AG08396 (cell line): ENCODE results near the gene CYB5B.

Experiments used
- DNase-seq: peaks from one replicate; pipeline ENCODE4 v3.0.0; 2012; ENCODE audit warnings: low spot score, mixed read lengths

The CYB5B gene, protein sequence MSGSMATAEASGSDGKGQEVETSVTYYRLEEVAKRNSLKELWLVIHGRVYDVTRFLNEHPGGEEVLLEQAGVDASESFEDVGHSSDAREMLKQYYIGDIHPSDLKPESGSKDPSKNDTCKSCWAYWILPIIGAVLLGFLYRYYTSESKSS

DNA sequence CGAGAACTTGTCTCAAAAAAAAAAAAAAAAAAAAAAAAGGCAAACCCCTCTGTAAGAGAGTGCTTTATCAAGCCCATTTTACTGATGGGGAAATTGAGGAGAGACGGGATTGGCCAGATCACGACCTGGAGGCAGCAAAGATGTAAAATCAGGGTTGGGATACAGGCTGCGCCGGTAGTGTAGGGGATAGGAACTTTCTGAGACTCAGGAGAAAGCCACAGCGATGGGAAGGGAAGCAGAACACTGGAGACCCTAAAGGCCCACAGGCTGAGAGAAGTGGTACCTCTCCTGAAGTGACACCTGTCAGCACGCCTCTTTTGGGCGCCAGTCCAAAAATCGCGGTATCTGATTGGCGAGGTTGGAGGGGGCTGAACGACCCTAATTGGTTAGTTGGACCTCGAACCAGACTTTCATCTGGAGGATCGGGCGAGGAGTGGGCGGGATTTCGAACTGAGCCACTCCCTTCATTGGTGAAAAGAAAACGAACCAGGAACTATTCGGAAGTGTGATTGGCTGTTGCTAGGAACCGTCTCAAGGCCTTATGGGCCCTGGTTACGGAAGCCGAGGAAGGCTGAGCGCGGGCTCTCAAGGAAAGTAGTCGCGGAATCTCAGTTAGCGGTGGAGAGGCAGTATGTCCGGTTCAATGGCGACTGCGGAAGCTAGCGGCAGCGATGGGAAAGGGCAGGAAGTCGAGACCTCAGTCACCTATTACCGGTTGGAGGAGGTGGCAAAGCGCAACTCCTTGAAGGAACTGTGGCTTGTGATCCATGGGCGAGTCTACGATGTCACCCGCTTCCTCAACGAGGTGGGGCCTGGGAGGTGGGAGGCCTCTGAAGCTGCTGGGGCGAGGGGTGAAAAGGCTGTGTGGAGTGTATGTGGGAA, at the start of gene CYB5B:
Gene CYB5B (plus strand): TSS at position 567 of the 882 bp plus-strand sequence. CDS start 65 bp downstream, at position 632.
- peak; percentile 92 for DNase-seq

DNA sequence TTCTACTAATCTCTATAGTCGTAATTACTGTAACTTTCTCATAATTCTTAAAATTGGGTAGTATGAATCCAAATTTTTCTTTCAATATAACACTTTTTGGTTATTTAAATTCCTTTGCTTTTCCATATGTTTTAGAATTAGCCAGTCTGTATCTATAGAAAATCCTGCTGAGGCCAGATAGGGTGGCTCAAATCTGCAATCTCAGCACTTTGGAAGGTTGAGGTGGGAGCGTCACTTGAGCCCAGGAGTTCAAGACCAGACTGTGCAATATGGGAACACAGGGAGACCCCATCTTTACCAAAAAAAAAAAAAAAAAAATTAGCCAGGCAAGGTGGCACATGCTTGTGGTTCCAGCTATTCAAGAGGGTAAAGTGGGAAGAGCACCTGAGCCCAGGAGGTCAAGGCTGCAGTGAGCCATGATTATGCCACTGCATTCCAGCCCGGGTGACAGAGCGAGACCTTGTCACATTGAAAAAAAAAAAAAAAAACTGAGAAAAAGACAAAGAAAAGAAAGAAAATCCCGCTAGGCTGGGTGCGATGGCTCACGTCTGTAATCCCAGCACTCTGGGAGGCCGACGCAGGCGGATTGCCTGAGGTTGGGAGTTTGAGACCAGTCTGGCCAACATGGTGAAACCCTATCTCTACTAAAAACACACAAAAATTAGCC, 47.9 kb upstream of the CYB5B start:
- no peak for DNase-seq

DNA sequence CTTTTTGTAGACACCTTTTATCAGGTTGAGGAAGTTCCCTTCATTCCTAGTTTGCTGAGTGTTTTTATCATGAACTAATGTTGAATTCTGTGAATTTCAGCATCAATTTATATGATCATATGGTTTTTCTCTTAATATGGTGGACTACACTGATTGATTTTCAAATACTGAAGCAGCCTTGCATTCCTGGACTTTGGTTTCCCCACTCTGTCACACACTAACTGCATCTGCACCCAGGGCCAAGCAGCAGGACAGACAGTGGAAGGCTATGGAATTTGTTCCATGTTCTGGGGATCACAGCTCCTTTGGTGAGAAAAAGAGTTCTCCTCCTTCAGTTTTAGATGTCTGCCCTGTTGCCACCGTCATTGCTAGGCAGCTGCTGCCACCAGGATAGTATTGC, 46.4 kb upstream of the CYB5B start:
- DNase-seq, result no peak

DNA sequence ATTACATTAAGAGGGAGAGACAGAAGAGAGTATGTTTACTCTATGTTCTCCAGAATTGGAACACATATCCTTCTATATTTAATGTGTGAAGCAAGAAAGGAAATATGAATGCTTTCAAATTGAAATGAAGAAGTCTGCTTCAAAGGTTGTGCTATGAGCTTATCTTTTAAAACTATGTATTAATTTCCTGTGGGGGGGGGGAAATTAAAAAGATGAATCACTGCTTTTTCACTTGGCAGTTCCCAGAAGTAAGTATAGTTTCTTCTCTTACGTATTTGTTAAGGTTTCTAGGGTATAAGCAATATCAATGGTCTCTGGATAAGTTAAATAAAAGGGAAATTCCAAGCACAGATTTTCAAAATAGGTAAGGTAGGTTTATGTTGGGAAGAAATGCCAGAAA, 45.7 kb upstream of the CYB5B start:
- DNase-seq, result no peak

DNA sequence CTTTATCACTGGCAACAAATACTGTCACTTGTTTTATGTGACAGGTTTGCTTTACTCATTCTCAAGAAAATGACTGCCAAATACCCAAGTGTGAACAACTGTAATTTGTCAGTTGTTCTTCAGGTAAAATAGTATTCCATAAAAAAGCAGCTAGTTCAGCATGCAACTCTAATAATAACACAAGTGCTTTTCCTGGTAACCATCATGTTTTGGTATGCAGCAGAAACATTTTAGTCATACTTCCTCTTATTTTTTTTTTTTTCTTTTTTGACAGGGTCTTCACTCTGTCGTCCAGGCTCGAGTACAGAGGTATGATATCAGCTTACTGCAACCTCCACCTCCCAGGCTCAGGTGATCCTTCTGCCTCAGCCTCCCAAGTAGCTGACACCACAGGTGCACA, 43.2 kb upstream of the CYB5B start:
- no peak for DNase-seq

DNA sequence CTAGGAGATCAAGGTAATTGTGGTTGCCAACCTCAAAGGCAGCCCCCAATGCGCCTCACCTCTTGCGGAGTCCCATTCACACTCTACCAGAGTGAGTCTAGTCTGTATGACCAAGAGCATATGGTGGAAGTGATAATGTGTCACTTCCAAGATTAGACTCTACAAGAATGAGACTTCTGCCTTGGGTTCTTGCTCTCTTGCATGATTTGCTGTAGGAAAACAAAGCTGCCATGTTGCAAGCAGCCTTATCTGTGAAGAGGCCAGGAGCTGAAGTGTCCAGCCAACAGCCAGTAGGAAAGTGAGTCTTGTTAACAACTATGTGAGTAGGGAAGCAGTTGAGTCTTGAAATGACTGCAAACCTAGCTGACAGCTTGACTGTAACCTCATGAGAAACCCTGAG, 42.0 kb upstream of the CYB5B start:
- DNase-seq, result no peak

DNA sequence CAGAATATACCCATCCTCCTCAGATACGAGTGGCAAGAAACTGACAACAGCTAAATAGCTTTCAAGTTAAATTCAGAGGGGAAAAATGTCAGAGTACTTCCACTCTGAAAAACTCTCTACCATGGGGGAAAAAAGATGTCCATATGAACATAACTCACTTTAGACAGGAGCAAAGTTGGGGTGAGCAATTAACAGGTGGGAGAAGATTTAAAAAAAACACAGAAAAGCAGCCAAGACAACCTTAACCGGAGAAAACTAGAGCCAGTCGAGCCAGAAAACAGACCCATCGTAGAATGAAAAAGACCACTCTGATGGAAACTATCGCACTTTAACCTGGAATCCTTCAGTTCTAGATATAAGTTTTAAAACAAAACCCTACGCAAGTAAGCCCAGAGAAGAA, 39.4 kb upstream of the CYB5B start:
- no peak for DNase-seq

DNA sequence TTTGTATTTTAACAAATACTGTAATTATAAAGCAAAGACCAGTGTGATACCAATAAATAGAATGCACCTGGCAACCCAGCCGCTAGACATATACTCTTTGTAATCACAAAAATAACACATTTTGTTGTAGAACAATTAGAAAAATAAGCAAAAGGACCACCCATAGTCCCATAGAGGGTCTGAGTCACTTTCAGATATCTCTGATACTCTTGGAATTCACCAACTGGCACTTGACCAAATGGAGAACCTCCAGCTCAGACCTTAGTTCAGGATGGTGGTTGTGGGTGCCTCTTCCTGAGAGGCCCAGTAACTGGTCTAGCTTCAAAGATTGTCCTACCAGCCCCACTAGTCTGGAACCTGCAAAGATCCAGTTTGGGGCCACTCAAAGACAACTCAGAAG, 37.8 kb upstream of the CYB5B start:
- DNase-seq, result no peak

DNA sequence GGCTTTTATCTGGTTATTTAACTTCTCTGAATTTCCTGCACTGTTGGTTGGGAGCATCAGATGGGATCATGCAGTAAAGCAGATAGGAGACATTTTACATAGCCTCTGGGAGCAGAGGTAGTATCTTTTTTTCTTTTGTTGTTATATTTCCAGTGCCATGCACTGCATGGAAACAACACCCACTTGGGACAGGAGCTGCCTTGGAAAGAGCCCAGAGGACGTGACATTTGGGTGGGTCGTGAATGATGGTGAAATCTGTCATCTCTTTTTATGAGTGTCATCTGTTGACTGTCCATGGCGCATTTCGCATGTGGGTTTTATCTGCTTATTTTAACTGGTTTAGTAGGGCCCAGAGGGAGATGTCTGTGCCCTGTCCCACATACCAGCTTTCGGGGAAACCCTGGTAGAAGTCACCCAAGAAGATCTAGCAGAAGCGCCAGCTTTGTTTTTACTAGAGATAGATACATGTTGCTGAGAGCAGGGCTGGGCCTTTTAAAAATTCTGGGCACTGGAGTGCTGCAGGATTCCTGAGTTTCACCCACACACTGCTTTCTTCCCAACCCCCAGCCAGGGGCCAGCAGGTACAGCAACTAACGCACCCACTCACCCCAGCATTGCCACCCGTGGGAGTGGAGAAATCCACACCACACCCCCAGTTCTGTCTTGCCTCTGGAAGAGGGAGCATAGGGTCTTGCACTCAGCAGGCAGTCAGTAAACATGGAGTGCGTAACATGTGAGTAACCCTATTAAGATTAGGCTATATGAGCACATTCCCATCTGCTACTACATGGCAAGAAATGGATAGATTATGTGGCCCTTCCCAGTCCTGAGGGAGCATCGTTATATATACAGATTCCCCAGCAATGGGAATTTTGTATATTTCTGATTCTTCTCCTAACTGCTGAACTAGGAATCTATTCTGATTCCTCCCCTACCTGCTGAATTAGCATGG, 30.2 kb upstream of the CYB5B start:
- no peak for DNase-seq

DNA sequence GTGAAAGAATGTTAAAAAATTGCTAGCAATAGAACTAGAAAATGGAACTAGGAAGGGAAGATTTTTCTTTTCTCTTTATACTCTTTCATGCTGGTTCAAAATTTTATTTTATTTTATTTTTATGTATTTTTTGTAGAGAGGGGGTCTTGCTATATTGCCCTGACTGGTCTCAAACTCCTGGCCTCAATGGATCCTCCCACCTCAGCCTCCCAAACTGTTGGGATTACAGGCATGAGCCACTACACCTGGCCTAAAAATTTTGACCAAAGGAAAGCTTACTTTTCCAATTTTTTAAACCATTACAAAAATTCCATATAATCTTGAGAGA, 28.6 kb upstream of the CYB5B start:
- DNase-seq, result no peak

DNA sequence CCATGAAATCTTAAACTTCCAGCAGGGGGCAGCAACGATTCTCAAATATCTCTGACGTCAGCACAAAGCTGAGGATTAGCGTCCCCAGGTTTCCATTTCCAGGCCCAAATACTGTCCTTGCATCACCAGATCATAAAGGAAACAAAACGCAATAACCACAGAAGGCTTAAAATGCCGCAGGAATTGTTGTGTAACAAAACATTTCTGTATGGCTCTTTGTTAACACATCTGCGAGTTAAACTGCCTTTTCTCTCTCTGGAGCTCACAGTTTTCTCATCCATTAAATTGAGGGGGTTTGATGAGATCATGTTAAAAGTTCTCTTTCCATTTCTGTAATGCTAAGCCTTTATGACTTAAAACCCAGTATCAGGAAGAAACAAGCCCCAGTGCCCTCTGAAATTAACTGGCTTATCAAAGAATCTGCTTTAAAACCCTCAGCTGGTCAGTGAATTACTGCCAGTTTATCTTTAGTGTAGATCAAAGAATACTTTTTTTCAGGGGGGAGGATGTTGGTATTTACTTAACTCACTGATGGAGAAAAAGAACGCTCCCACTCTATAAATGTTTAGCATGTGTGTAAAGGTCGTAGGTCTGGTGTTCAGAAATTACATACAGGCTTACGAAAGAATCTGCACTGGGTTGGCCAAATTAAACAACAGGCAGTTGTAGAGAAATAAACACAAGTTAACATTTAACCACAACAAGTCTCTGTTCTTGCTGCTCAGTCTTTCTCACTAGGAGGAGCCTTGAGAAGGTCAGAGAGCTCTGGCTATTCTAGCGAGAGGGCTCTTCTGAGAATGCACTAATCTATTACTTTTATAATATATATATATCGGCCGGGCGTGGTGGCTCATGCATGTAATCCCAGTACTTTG, 28.0 kb upstream of the CYB5B start:
- peak; percentile 70 for DNase-seq

DNA sequence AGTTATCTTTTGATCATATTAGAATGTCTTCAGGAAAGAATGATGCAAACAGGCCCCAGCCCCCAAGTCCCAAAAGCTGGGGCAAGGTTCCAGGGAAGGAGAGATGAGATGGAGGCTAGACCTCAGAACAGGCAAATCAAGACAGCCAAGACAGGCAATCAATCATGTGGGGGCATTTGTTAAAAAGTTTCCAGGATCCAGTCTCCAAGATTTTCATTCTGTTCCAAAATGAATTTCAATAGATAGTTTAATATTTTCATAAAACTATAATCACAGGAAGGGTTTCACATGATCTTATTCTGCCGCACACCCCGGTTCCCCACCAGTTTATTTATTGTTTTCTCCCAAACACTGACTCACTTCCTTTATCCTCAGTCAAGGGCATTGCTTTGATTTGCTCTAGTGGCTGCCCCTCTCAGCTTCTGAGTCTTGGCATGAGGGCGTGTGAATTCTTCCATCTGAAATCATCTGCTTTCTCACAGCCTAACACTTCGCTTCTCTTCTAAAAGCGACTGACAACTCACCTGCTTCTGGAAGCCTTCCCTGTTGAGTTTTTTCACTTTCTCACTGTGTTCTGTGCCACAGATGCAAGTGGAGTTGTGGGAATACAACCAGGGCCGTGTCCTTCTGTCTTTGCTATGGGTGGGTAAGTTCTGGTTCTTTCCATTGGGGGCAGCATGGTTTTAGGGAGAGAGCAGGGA, 26.4 kb upstream of the CYB5B start:
- DNase-seq, result peak; percentile 49

DNA sequence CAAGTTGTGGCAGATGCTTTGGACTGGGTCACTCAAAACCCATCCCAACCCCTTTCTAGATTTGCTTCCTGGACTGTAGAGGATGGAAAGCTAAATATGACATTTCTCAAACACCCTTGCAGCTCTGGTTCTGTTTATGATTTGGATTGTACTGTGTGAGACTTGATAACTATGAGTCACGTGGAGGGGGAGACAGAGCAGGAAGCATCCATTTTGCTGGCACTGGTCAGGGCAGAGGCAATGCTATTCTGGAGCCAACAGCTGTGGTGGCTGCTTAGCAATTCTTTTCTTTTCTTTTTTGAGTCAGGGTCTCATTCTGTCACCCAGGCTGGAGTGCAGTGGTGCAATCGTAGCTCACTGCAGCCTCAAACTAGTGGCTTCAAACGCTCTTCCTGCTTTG, 25.1 kb upstream of the CYB5B start:
- no peak for DNase-seq

DNA sequence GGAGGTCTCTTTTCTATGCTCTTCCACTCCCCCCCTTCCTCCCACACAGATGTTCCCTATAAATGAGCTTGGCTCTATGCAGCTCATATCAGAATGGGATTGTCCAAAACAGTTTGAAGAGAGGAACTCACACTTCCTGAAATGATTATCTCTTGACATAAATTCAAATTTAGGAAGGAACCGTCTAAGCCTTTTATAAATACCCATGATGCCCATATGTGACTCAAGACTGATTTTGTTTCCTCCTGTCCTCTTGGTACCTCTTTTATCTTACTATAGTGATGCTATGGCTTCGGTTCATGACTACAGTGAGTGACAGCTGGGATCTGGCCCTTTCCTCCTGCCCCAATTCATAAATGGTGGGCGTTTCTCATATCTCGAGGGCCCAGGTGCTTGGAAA, 22.0 kb upstream of the CYB5B start:
- no peak for DNase-seq

DNA sequence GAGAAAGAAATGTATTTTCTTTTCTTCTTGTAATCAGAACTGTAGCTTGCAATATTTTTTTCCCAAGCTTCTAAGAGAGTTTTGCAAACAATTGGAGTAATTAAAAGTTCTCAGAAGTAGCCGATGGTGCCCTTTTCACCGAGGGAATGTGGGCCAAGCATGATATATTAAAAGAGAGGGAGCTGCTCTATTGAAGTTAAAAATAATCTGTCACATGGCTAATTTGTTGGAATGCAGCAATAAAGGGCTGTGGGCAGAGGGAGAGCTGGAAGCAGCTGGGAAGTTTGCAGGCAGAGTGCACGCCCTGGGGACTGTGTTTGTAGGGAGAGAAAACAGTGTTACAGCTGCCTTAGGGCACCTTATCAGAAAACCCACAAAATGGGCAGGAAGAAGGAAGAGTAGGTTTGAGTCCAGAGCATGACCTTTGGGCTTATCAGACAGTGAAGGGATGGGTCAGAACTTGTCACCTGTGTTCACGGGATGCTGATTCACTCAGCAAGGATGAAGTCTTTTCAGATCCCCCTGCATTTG, 20.1 kb upstream of the CYB5B start:
- no peak for DNase-seq

DNA sequence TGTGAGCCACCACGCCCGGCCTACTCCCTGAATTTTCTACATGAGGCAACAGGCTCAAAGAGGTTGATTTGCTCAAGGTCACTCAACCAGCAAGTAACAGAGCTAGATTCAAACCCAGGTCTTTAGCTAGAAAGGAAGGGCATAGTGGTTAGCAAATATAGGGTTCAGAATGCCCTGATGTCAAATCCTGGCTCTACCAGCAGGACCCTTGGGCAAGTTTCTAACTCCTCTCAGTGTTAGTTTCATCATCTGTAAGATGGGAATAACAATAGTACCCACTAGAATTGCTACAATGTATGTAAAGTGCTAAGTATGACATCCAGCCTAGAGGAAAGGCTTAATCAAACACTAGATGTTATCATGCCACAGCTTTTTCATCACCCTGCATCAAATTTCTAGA, 19.1 kb upstream of the CYB5B start:
- no peak for DNase-seq

DNA sequence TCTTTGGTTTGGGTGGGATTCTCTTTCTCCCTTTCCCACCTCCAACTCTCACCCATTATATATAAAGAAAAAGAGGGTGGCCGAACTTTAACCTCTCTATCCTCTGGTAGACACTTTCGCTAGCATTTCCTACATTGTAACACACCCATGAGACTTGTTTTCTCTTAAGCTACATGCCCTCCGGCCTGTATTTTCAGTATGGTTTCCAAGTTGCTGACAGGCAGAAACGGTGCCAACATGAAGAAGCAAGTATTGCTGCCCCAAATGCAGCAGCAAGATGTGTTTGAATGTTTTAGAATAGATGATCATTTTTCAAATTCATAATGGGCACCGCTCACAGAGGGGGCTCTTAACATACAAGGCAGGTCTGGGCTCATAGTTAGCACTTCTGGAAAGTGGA, 18.7 kb upstream of the CYB5B start:
- no peak for DNase-seq

DNA sequence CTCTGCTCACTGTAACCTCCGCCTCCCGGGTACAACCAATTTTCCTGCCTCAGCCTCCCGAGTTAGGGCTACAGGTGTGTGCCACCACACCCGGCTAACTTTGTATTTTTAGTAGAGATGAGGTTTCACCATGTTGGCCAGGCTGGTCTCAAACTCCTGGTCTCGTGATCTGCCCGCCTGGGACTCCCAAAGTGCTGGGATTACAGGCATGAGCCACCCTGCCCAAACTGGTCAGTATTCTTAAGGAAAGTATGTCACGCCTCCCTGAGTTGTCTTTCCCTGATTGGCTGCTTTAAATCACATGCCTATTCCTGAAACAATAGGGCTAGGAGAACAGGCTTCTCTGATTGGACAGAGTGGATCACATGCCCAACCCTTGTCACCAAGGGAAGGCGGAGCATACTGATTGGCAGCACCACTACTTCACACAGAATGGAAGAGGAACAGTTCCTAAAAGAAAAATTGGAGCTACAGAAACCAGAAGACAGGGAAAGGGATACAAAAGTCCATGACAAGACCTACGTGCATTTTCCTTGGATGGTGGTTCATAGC, 17.6 kb upstream of the CYB5B start:
- no peak for DNase-seq

DNA sequence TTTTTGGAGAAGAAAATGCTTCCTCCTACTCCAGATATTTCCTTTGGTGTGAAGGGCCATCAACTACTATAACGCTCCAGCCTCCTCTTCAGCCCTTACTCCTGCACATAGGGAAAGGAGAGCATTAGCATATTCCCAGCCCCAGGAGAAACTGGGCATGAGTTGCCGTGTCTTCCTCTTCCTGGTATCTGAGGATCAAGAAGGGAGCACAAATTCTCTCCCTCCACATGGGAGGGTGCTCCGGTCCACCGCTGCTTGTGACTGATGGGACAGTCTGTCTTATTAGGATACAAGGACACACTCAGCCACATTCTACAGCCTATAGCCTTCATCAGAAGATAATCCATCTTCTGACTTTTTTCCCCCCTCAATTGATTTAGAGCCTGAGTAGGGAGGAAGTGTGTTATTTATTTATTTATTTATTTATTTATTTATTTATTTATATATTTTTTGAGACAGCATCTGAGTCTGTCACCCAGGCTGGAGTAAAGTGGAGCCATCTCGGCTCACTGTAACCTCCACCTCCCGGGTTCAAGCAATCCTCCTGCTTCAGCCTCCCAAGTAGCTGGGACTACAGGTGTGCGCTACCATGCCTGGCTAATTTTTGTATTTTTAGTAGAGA, 16.6 kb upstream of the CYB5B start:
- DNase-seq, result no peak

DNA sequence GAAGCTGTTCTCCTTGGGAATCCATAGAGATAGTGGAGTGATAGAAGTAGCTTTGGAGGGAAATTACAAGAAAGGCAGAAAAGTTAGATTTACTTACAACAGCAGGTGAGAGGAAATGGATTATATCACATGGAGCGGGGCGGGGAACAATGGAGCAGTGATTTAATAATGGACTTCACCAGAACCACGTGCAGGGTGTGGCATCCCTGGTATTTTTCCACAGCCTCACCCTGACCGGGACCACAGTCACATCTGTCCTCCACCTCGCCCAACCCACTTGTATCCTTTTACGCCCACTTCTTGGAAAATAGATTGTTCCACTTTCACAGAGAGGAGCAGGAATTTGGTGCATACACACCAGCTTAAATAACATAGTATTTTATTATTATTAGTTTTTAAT, 15.9 kb upstream of the CYB5B start:
- no peak for DNase-seq
